Panc1 (cell line): ENCODE data around the gene NKX1-2.

ENCODE experiments used
- CTCF ChIP-seq: fragments of 450-650 bp; IDR thresholded peaks from 2 replicates; pipeline ENCODE4 v1.5.1; 2017; ENCODE audit warnings: mild to moderate bottlenecking
- POLR2AphosphoS5 ChIP-seq: IDR thresholded peaks from 2 replicates; pipeline ENCODE4 v1.6.1; 2012; ENCODE audit warnings: mild to moderate bottlenecking, low read depth, low read length, moderate library complexity
- SIN3A ChIP-seq: IDR thresholded peaks from 2 replicates; pipeline ENCODE4 v1.6.1; 2012; ENCODE audit warnings: low read depth, mild to moderate bottlenecking, low read length, moderate library complexity, borderline replicate concordance; ENCODE audit not compliant: insufficient read depth
- TCF7L2 ChIP-seq: IDR thresholded peaks from 2 replicates; pipeline ENCODE4 v1.6.1; 2011; ENCODE audit warnings: mild to moderate bottlenecking, low read depth, low read length, inconsistent platforms

- TF ChIP-seq CTCF (no peak), SIN3A (no peak), POLR2AphosphoS5 (no peak), TCF7L2 (no peak)
These were observed 21.5 kb downstream of the NKX1-2 start for GRCh38 chr10:124428207-124428777.
